ENCODE results near the gene CCDC34.

Gene CCDC34

DNA sequence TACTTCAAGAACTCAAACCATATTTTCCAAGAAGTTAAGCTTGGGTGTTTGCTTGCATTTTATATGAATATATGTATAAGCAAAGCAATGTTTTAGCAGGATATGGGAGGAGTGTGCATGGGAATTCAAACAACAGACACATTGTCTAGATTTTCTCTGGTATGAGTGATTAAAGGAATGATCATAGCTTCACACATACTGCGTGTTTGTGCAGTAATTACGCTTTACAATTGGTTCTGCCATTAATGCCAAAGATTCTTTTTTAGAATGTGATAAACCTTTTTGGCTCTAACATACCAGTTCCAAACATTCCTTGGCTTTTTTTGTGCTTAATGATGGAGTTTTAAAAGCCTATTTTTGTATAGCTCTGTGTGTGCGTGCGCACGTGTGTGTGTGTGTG, 54.0 kb downstream of the CCDC34 start:
- Histone ChIP-seq H3K9ac (ENCODE audit: low read depth, low read length, poor library complexity, severe bottlenecking) (no peak overlapping the region), H3K4me3 (ENCODE audit: low read length, poor library complexity, severe bottlenecking) (no peak overlapping the region), H3K9me3 (ENCODE audit: insufficient read depth, low read depth, low read length) (no peaks in the 10 kb centered on the region), H3K36me3 (ENCODE audit: insufficient read depth, low read length) (no peaks in the 10 kb centered on the region), H3K27me3 (ENCODE audit: insufficient read depth, low read length, poor library complexity, severe bottlenecking) (no peaks in the 10 kb centered on the region), H3K4me2 (ENCODE audit: low read depth, low read length, poor library complexity, severe bottlenecking) (no peak overlapping the region), H3K9me2 (replicated peaks; ENCODE audit: low read depth, low read length) (no peaks in the 10 kb centered on the region), H3K4me1 (ENCODE audit: insufficient read depth, low read length, poor library complexity, severe bottlenecking) (no peaks in the 10 kb centered on the region), H2AFZ (ENCODE audit: low read length) (no peak overlapping the region), H3K79me2 (ENCODE audit: insufficient read depth, low read length) (no peaks in the 10 kb centered on the region), H3F3A (ENCODE audit: low read depth) (no peaks in the 10 kb centered on the region), H4K20me1 (ENCODE audit: insufficient read depth, low read length, poor library complexity, severe bottlenecking) (no peaks in the 10 kb centered on the region)
- TF ChIP-seq, protein P1, sequence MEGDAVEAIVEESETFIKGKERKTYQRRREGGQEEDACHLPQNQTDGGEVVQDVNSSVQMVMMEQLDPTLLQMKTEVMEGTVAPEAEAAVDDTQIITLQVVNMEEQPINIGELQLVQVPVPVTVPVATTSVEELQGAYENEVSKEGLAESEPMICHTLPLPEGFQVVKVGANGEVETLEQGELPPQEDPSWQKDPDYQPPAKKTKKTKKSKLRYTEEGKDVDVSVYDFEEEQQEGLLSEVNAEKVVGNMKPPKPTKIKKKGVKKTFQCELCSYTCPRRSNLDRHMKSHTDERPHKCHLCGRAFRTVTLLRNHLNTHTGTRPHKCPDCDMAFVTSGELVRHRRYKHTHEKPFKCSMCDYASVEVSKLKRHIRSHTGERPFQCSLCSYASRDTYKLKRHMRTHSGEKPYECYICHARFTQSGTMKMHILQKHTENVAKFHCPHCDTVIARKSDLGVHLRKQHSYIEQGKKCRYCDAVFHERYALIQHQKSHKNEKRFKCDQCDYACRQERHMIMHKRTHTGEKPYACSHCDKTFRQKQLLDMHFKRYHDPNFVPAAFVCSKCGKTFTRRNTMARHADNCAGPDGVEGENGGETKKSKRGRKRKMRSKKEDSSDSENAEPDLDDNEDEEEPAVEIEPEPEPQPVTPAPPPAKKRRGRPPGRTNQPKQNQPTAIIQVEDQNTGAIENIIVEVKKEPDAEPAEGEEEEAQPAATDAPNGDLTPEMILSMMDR (conservative IDR thresholded peaks at IDR 0.05; ENCODE audit: low read length) = no peak
- no peak for TF ChIP-seq EZH2phosphoT487 (IDR thresholded peaks at IDR 0.05; ENCODE audit: borderline replicate concordance)

DNA sequence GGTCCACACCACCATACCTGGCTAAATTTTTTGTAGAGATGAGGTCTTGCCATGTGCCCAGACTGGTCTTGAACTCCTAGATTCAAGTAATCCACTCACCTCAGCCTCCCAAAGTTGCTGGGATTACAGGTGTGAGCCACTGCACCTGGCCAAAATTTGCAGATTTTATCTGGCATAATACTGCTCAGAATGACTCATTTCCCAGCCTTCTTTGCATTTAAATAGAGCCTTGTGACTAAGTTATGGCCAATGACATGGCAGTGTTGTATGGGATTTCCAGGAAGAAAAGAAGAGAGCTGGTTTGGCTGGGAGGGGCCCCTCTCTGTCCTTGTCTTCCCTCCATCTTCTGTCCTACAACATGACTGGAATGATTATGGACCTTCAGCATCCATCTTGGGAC, 55.8 kb downstream of the CCDC34 start:
- no peaks in the 10 kb centered on the region for H3K9me2 ChIP-seq (replicated peaks; ENCODE audit: low read depth, low read length)
- H2AFZ ChIP-seq (ENCODE audit: low read length) = no peak overlapping the region
- H3K36me3 ChIP-seq (ENCODE audit: insufficient read depth, low read length) = no peaks in the 10 kb centered on the region
- no peaks in the 10 kb centered on the region for H3F3A ChIP-seq (ENCODE audit: low read depth)
- no peaks in the 10 kb centered on the region for H3K9me3 ChIP-seq (ENCODE audit: insufficient read depth, low read depth, low read length)
- no peaks in the 10 kb centered on the region for H3K79me2 ChIP-seq (ENCODE audit: insufficient read depth, low read length)
- no peak for TF ChIP-seq EZH2phosphoT487 (IDR thresholded peaks at IDR 0.05; ENCODE audit: borderline replicate concordance)
- TF ChIP-seq, protein P1 (conservative IDR thresholded peaks at IDR 0.05; ENCODE audit: low read length) = no peak
- H3K4me2 ChIP-seq (ENCODE audit: low read depth, low read length, poor library complexity, severe bottlenecking) = no peak overlapping the region
- no peaks in the 10 kb centered on the region for H4K20me1 ChIP-seq (ENCODE audit: insufficient read depth, low read length, poor library complexity, severe bottlenecking)
- no peaks in the 10 kb centered on the region for H3K4me1 ChIP-seq (ENCODE audit: insufficient read depth, low read length, poor library complexity, severe bottlenecking)
- no peaks in the 10 kb centered on the region for H3K27me3 ChIP-seq (ENCODE audit: insufficient read depth, low read length, poor library complexity, severe bottlenecking)
- H3K9ac ChIP-seq (ENCODE audit: low read depth, low read length, poor library complexity, severe bottlenecking) = no peak overlapping the region
- H3K4me3 ChIP-seq (ENCODE audit: low read length, poor library complexity, severe bottlenecking) = no peak overlapping the region

DNA sequence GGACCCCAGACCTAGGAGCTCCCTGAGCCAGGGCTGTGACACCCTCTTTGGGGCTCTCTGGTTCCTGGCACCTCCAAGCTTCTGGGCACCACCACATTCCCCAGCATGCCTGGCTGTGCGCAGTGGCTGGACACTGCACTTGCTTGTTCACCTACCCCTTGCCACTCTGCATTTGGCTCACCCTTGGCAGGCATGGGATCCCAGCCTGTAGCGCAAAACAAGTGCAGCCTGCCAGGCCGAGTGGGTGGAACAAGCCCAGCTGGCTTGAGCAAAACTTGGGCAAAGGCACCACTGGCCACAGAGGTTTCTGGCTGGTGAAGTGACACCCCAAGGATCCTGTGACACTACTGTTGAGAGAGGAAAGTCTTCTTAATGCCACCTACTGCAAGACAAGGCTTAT, 57.3 kb downstream of the CCDC34 start:
- Histone ChIP-seq H3K9me2 (replicated peaks; ENCODE audit: low read depth, low read length) (no peaks in the 10 kb centered on the region), H3K4me2 (ENCODE audit: low read depth, low read length, poor library complexity, severe bottlenecking) (no peak overlapping the region), H3K4me1 (ENCODE audit: insufficient read depth, low read length, poor library complexity, severe bottlenecking) (no peaks in the 10 kb centered on the region), H3K9me3 (ENCODE audit: insufficient read depth, low read depth, low read length) (no peaks in the 10 kb centered on the region), H3K79me2 (ENCODE audit: insufficient read depth, low read length) (no peaks in the 10 kb centered on the region), H3K9ac (ENCODE audit: low read depth, low read length, poor library complexity, severe bottlenecking) (no peak overlapping the region), H3K4me3 (ENCODE audit: low read length, poor library complexity, severe bottlenecking) (no peak overlapping the region), H3K36me3 (ENCODE audit: insufficient read depth, low read length) (no peaks in the 10 kb centered on the region), H3K27me3 (ENCODE audit: insufficient read depth, low read length, poor library complexity, severe bottlenecking) (no peaks in the 10 kb centered on the region), H3F3A (ENCODE audit: low read depth) (no peaks in the 10 kb centered on the region), H2AFZ (ENCODE audit: low read length) (no peak overlapping the region), H4K20me1 (ENCODE audit: insufficient read depth, low read length, poor library complexity, severe bottlenecking) (no peaks in the 10 kb centered on the region)
- no peak for TF ChIP-seq EZH2phosphoT487 (IDR thresholded peaks at IDR 0.05; ENCODE audit: borderline replicate concordance)
- TF ChIP-seq, protein P1 (conservative IDR thresholded peaks at IDR 0.05; ENCODE audit: low read length) = no peak
